Tibial nerve (tissue), 3 donors: ENCODE data around the gene NR2C1.

ENCODE experiments used
- CTCF ChIP-seq, 5 experiments: fragments of 200-600 bp in 3 of 5; fragments of 450-650 bp in 2 of 5; sonication (generic) in 3 of 5; IDR thresholded peaks; one replicate each; pipeline ENCODE4 v1.5.1; 2016 to 2019; ENCODE audit warnings: antibody characterized with exemption in 5 of 5, mild to moderate bottlenecking in 3 of 5, moderate library complexity in 2 of 5
- POLR2A ChIP-seq, 2 donors: fragments of 450-650 bp; IDR thresholded peaks; one replicate each; pipeline ENCODE4 v1.6.1; 2017; ENCODE audit warnings: antibody characterized with exemption in 2 of 2, mild to moderate bottlenecking in 2 of 2, moderate library complexity in 2 of 2

GRCh38 chr12:95017482-95017881 lies 55.9 kb downstream of the NR2C1 start:
- no peak for TF ChIP-seq CTCF (IDR thresholded peaks at IDR 0.05)
- no peak for TF ChIP-seq POLR2A (IDR thresholded peaks at IDR 0.05)
